Activated T-cell treated with anti-CD3 and anti-CD28 coated beads, Interleukin-2, amount 50 U/mL, for 1 hour (primary cell): ENCODE results near the gene USP33.
"Not testable (repeated sequence)": the region's sequence is repeated elsewhere in the genome, so short reads cannot be mapped to it uniquely, and the experiment has no call there.

Source experiments
- DNase-seq: peaks from one replicate; pipeline ENCODE4 v3.0.0-alpha.2; 2020

The USP33 gene

GRCh38 chr1:77759071-77760028 lies at the start of gene USP33:
TSS of gene USP33 (minus strand) at chr1:77759852. CDS start at chr1:77741697, 18,155 bp downstream.
- peak; percentile 96 for DNase-seq

GRCh38 chr1:77803371-77803770 lies 43.7 kb upstream of the USP33 start:
- no peak for DNase-seq

- DNase-seq, result no peak
These were observed 42.4 kb upstream of the USP33 start for GRCh38 chr1:77802026-77802425.

GRCh38 chr1:77797991-77798390 lies 38.3 kb upstream of the USP33 start:
- no peak for DNase-seq

GRCh38 chr1:77796695-77797405 lies 37.2 kb upstream of the USP33 start:
- no peak for DNase-seq

- DNase-seq, result no peak
These were observed 34.9 kb upstream of the USP33 start for GRCh38 chr1:77794550-77794949.

GRCh38 chr1:77786093-77786741 lies 26.6 kb upstream of the USP33 start:
- not testable (repeated sequence) for DNase-seq

- DNase-seq, result no peak
These were observed 23.5 kb upstream of the USP33 start for GRCh38 chr1:77783141-77783540.

GRCh38 chr1:77781683-77782082 lies 22.0 kb upstream of the USP33 start:
- DNase-seq, result no peak

GRCh38 chr1:77779529-77780281 lies 20.1 kb upstream of the USP33 start, which contains the start of gene MIGA1:
TSS of gene MIGA1 (plus strand) at chr1:77779649. CDS start at chr1:77783253, 3,604 bp downstream.
- DNase-seq, result peak; percentile 80

GRCh38 chr1:77776007-77776700 lies 16.5 kb upstream of the USP33 start:
- DNase-seq, result no peak

- no peak for DNase-seq
These were observed 8.4 kb upstream of the USP33 start for GRCh38 chr1:77768006-77768405.

GRCh38 chr1:77762072-77762476 lies 2.4 kb upstream of the USP33 start:
- DNase-seq, result no peak

- DNase-seq, result no peak
These were observed 2.0 kb downstream of the USP33 start for GRCh38 chr1:77757603-77758002.

GRCh38 chr1:77757066-77757584 lies 2.5 kb downstream of the USP33 start:
- DNase-seq, result no peak

- DNase-seq, result no peak
These were observed 3.4 kb downstream of the USP33 start for GRCh38 chr1:77756052-77756754.

- DNase-seq, result not testable (repeated sequence)
These were observed 10.2 kb downstream of the USP33 start for GRCh38 chr1:77749489-77749888.

- DNase-seq, result no peak
These were observed 15.1 kb downstream of the USP33 start for GRCh38 chr1:77744576-77744975.

GRCh38 chr1:77742011-77742555 lies 17.6 kb downstream of the USP33 start:
- DNase-seq, result no peak

- no peak for DNase-seq
These were observed 18.3 kb downstream of the USP33 start for GRCh38 chr1:77741316-77741715.

GRCh38 chr1:77739235-77739634 lies 20.4 kb downstream of the USP33 start:
- DNase-seq, result no peak
